KMS-11 (cell line): Measurements from ENCODE around the gene ZCWPW1.

Experiments used
- H2AFZ ChIP-seq: fragments of 200-600 bp; sonication (generic); 2 replicates; pipeline ENCODE4 v1.6.1; 2016; ENCODE audit warnings: antibody characterized with exemption, mixed run types, low read depth
- H3K27ac ChIP-seq: fragments of 200-600 bp; sonication (generic); 2 replicates; pipeline ENCODE4 v1.6.1; 2016; ENCODE audit warnings: mild to moderate bottlenecking, mixed run types
- H3K27me3 ChIP-seq: fragments of 200-600 bp; sonication (generic); 2 replicates; pipeline ENCODE4 v1.6.1; 2017; ENCODE audit warnings: mild to moderate bottlenecking, low read depth, mixed run types, moderate library complexity; ENCODE audit not compliant: insufficient read depth
- H3K36me3 ChIP-seq: fragments of 200-600 bp; sonication (generic); 2 replicates; pipeline ENCODE4 v1.6.1; 2017; ENCODE audit warnings: mild to moderate bottlenecking, mixed run types; ENCODE audit not compliant: insufficient read depth
- H3K4me1 ChIP-seq: fragments of 200-600 bp; sonication (generic); 2 replicates; pipeline ENCODE4 v1.6.1; 2016; ENCODE audit warnings: mild to moderate bottlenecking, low read depth, mixed run types; ENCODE audit not compliant: poor library complexity, severe bottlenecking
- H3K4me2 ChIP-seq: fragments of 200-600 bp; sonication (generic); 2 replicates; pipeline ENCODE4 v1.7.0; 2016; ENCODE audit warnings: mild to moderate bottlenecking, mixed run types
- H3K4me3 ChIP-seq: fragments of 200-600 bp; sonication (generic); IDR thresholded peaks from 2 replicates; pipeline ENCODE4 v1.6.1; 2017; ENCODE audit warnings: low read depth, low read length, mixed read lengths; ENCODE audit not compliant: insufficient read depth
- H3K79me2 ChIP-seq: fragments of 200-600 bp; sonication (generic); 2 replicates; pipeline ENCODE4 v1.6.1; 2016; ENCODE audit warnings: low read depth, mixed run types; ENCODE audit not compliant: insufficient read depth
- H3K9ac ChIP-seq: fragments of 200-600 bp; sonication (generic); 2 replicates; pipeline ENCODE4 v1.6.1; 2016; ENCODE audit warnings: mild to moderate bottlenecking, mixed run types
- H4K20me1 ChIP-seq: fragments of 200-600 bp; sonication (generic); 2 replicates; pipeline ENCODE4 v1.6.1; 2016; ENCODE audit warnings: mild to moderate bottlenecking, mixed run types; ENCODE audit not compliant: insufficient read depth
- CTCF ChIP-seq: fragments of 200-600 bp; sonication (generic); conservative IDR thresholded peaks from 2 replicates; pipeline ENCODE4 v1.6.1; 2017; ENCODE audit warnings: low read depth, mild to moderate bottlenecking, antibody characterized with exemption, low read length, moderate library complexity, mixed read lengths

The ZCWPW1 gene

GRCh38 chr7:100358027-100358856 lies 70.3 kb downstream of the ZCWPW1 start, which contains the start of gene PILRB:
Gene PILRB (plus strand): TSS chr7:100358117. CDS start chr7:100358303, 186 bp downstream.
- TF ChIP-seq CTCF: 0 out of 2 replicates have a peak, but pooled peaks have one; percentile 17
- H4K20me1 ChIP-seq: no peaks in the 10 kb centered on the region
- H3K4me3 ChIP-seq: no peak within 1 kb of the TSS
- no peaks in the 10 kb centered on the region for H3K79me2 ChIP-seq
- H3K27ac ChIP-seq: no peak within 1 kb of the TSS; the same call in 1 of the 2 replicates
- H3K36me3 ChIP-seq: no peaks in the 10 kb centered on the region; the same call in 1 of the 2 replicates
- H3K9ac ChIP-seq: no peak within 1 kb of the TSS
- no peak within 1 kb of the TSS for H2AFZ ChIP-seq
- H3K27me3 ChIP-seq: no peaks in the 10 kb centered on the region
- no peaks in the 10 kb centered on the region for H3K4me1 ChIP-seq
- H3K4me2 ChIP-seq: no peak within 1 kb of the TSS

- no peak overlapping the region for H3K9ac ChIP-seq
- no peaks in the 10 kb centered on the region for H3K79me2 ChIP-seq
- no peaks in the 10 kb centered on the region for H4K20me1 ChIP-seq
- no peak overlapping the region for H2AFZ ChIP-seq
- H3K4me2 ChIP-seq: no peak overlapping the region
- no peak overlapping the region for H3K4me3 ChIP-seq
- no peak overlapping the region; the same call in 1 of the 2 replicates for H3K27ac ChIP-seq
- no peaks in the 10 kb centered on the region; the same call in 1 of the 2 replicates for H3K36me3 ChIP-seq
- no peaks in the 10 kb centered on the region for H3K27me3 ChIP-seq
- no peak for TF ChIP-seq CTCF
- H3K4me1 ChIP-seq: no peaks in the 10 kb centered on the region
Observed at GRCh38 chr7:100357131-100357561, 71.4 kb downstream of the ZCWPW1 start.

- Histone ChIP-seq H4K20me1 (no peaks in the 10 kb centered on the region), H3K79me2 (no peaks in the 10 kb centered on the region), H2AFZ (no peak overlapping the region), H3K4me3 (no peak overlapping the region), H3K27me3 (no peaks in the 10 kb centered on the region), H3K27ac (no peak overlapping the region), H3K4me1 (no peaks in the 10 kb centered on the region), H3K36me3 (no peaks in the 10 kb centered on the region; the same call in 1 of the 2 replicates), H3K4me2 (no peak overlapping the region), H3K9ac (no peak overlapping the region)
- no peak for TF ChIP-seq CTCF
Observed at GRCh38 chr7:100356416-100357068, 72.0 kb downstream of the ZCWPW1 start.

GRCh38 chr7:100353685-100354330 lies 74.7 kb downstream of the ZCWPW1 start:
- Histone ChIP-seq H3K4me3 (no peak overlapping the region), H3K79me2 (no peaks in the 10 kb centered on the region), H3K27me3 (no peaks in the 10 kb centered on the region), H2AFZ (no peak overlapping the region), H4K20me1 (no peaks in the 10 kb centered on the region), H3K36me3 (no peaks in the 10 kb centered on the region; the same call in 1 of the 2 replicates), H3K27ac (no peak overlapping the region), H3K9ac (no peak overlapping the region), H3K4me2 (no peak overlapping the region), H3K4me1 (no peaks in the 10 kb centered on the region)
- TF ChIP-seq CTCF: no peak
